GM23338 (cell line): Measurements from ENCODE around the gene ROR1. TPM values are rescaled to one million over a fixed set of nuclear protein-coding genes. Genes with fewer than 3 reads are reported as not detected.

Experiments
- ATAC-seq: fragments of 200-7000 bp; cut with Tn5 transposase; 3 replicates; pipeline ENCODE4 v1.9.1; 2020
- DNase-seq: peaks from one replicate; pipeline ENCODE4 v3.0.0-alpha.2; 2015; ENCODE audit warnings: low spot score
- H2AFZ ChIP-seq: fragments of 200-600 bp; sonication (generic); 2 replicates; pipeline ENCODE4 v1.8.0; 2016; ENCODE audit warnings: antibody characterized with exemption, mild to moderate bottlenecking, moderate library complexity
- H3F3A ChIP-seq: fragments of 200-600 bp; sonication (generic); replicated peaks from 2 replicates; pipeline ENCODE4 v1.8.0; 2017; ENCODE audit warnings: antibody characterized with exemption, mixed run types, low read depth
- H3K27ac ChIP-seq: fragments of 200-600 bp; sonication (generic); 2 replicates; pipeline ENCODE4 v1.6.1; 2016; ENCODE audit warnings: low read depth
- H3K27me3 ChIP-seq: fragments of 200-600 bp; sonication (generic); 2 replicates; pipeline ENCODE4 v1.8.0; 2016; ENCODE audit warnings: mild to moderate bottlenecking, mixed run types, moderate library complexity; ENCODE audit not compliant: insufficient read depth
- H3K36me3 ChIP-seq: fragments of 200-600 bp; sonication (generic); 2 replicates; pipeline ENCODE4 v1.8.0; 2016; ENCODE audit warnings: mild to moderate bottlenecking; ENCODE audit not compliant: insufficient read depth
- H3K4me1 ChIP-seq: fragments of 200-600 bp; sonication (generic); 2 replicates; pipeline ENCODE4 v1.8.0; 2016; ENCODE audit warnings: mild to moderate bottlenecking, moderate library complexity; ENCODE audit not compliant: insufficient read depth
- H3K4me2 ChIP-seq: fragments of 200-600 bp; sonication (generic); 2 replicates; pipeline ENCODE4 v1.7.1; 2017; ENCODE audit warnings: mixed run types
- H3K4me3 ChIP-seq: fragments of 200-600 bp; sonication (generic); 2 replicates; pipeline ENCODE4 v1.6.1; 2016; ENCODE audit warnings: mixed run types
- H3K79me2 ChIP-seq: fragments of 200-600 bp; sonication (generic); replicated peaks from 2 replicates; pipeline ENCODE4 v1.8.0; 2017; ENCODE audit warnings: mild to moderate bottlenecking; ENCODE audit not compliant: insufficient read depth
- H3K9me2 ChIP-seq: fragments of 200-600 bp; sonication (generic); 2 replicates; pipeline ENCODE4 v1.8.0; 2017; ENCODE audit not compliant: insufficient read depth
- H4K20me1 ChIP-seq: fragments of 200-600 bp; sonication (generic); replicated peaks from 2 replicates; pipeline ENCODE4 v1.8.0; 2017; ENCODE audit warnings: mild to moderate bottlenecking; ENCODE audit not compliant: insufficient read depth
- H3K27ac Mint-ChIP-seq: 2 replicates; pipeline ENCODE4 v1.8.0; 2020; ENCODE audit warnings: inconsistent platforms, mild to moderate bottlenecking, moderate library complexity, mixed read lengths
- H3K27me3 Mint-ChIP-seq: 3 replicates; pipeline ENCODE4 v1.8.0; 2022; ENCODE audit warnings: low read depth, mild to moderate bottlenecking, moderate library complexity, mixed read lengths, inconsistent platforms; ENCODE audit not compliant: insufficient read depth, poor library complexity
- H3K36me3 Mint-ChIP-seq: 3 replicates; pipeline ENCODE4 v1.8.0; 2021; ENCODE audit warnings: low read depth, mild to moderate bottlenecking, inconsistent platforms, moderate library complexity, mixed read lengths
- H3K4me1 Mint-ChIP-seq: 3 replicates; pipeline ENCODE4 v1.8.0; 2020; ENCODE audit warnings: mild to moderate bottlenecking, inconsistent platforms, mixed read lengths
- H3K4me3 Mint-ChIP-seq: 3 replicates; pipeline ENCODE4 v1.8.0; 2021; ENCODE audit warnings: moderate library complexity, mild to moderate bottlenecking, inconsistent platforms, mixed read lengths
- H3K9me3 Mint-ChIP-seq: 3 replicates; pipeline ENCODE4 v1.8.0; 2020; ENCODE audit warnings: moderate library complexity, mild to moderate bottlenecking, inconsistent platforms, mixed read lengths
- CREB1 ChIP-seq: fragments of 250-450 bp; sonication (Bioruptor Pico); IDR thresholded peaks from 2 replicates; pipeline ENCODE4 v1.5.0; 2020; ENCODE audit warnings: low read depth, mild to moderate bottlenecking, moderate library complexity
- EZH2phosphoT487 ChIP-seq: fragments of 200-600 bp; sonication (generic); IDR thresholded peaks from one replicate; pipeline ENCODE4 v1.8.1; 2018; ENCODE audit warnings: antibody characterized with exemption; ENCODE audit not compliant: unreplicated experiment
- JUNB ChIP-seq: IDR thresholded peaks from one replicate; pipeline ENCODE4 v1.6.1; 2016; ENCODE audit warnings: antibody characterized with exemption; ENCODE audit not compliant: unreplicated experiment
- NANOG ChIP-seq: IDR thresholded peaks from 2 replicates; pipeline ENCODE4 v1.6.1; 2016; ENCODE audit warnings: antibody characterized with exemption, borderline replicate concordance
- STAT1 ChIP-seq: IDR thresholded peaks from one replicate; pipeline ENCODE4 v1.6.1; 2016; ENCODE audit warnings: antibody characterized with exemption; ENCODE audit not compliant: unreplicated experiment
- ZNF331 ChIP-seq: fragments of 250-450 bp; sonication (Bioruptor Pico); IDR thresholded peaks from 2 replicates; pipeline ENCODE4 v1.5.0; 2020; ENCODE audit warnings: low read depth, mild to moderate bottlenecking, moderate library complexity
- polyA plus RNA-seq: library from polyadenylated mRNA; unstranded; fragments of >200 nt; fragmentation: Nextera tagmentation; extraction: Ambion mirVana; gene quantifications from 2 replicates; pipeline ENCODE4 v1.2.1, GENCODE V29; 2016
- total RNA-seq: library from RNA; depleted of rRNA; stranded (reverse); fragments of >200 nt; shearing (Covaris generic); gene quantifications from 2 replicates; pipeline ENCODE4 v1.2.3, GENCODE V29; 2014
- TF ChIP-seq, protein P1 (sequence below), 2 experiments: fragments of 200-600 bp in 1 of 2; sonication (generic) in 1 of 2; conservative IDR thresholded peaks; 2 replicates each; pipeline versions ENCODE4 v1.5.1 to v1.6.1; 2016 to 2017; ENCODE audit warnings: antibody characterized with exemption in 2 of 2, low read depth in 2 of 2, mild to moderate bottlenecking in 2 of 2, moderate library complexity in 1 of 2
- TF ChIP-seq, protein P2 (sequence below): IDR thresholded peaks from 2 replicates; pipeline ENCODE4 v1.6.1; 2016; ENCODE audit warnings: antibody characterized with exemption
- TF ChIP-seq, protein P3 (sequence below): fragments of 250-450 bp; sonication (Bioruptor Pico); IDR thresholded peaks from 2 replicates; pipeline ENCODE4 v1.5.0; 2020; ENCODE audit warnings: mild to moderate bottlenecking, moderate library complexity

ROR1 gene
- total and polyA plus RNA-seq, 2 experiments from 2014 or later: 59.7 to 96.0 TPM

DNA sequence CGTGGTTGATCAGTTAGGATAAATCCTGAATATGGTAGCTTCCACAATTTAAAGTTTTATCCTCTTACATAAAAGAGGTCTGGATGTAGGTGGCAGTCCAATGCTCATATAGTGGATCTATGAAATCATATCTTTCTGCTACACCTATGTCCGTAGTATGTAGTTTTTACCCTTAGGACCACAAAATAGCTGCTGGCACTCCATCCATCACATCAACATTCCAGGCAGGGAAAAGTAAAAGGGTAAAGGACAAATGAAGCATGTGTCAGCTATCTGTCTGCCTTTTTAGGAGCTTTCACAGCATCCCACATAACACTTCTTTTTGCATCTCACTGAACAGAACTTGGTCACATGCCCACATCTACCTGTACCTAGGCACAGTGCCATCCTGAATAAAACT is 184.7 kb downstream of the ROR1 start (continued):
- TF ChIP-seq JUNB: no peak
- TF ChIP-seq NANOG: no peak
- TF ChIP-seq STAT1: no peak
- TF ChIP-seq EZH2phosphoT487: no peak
- TF ChIP-seq, protein P1, sequence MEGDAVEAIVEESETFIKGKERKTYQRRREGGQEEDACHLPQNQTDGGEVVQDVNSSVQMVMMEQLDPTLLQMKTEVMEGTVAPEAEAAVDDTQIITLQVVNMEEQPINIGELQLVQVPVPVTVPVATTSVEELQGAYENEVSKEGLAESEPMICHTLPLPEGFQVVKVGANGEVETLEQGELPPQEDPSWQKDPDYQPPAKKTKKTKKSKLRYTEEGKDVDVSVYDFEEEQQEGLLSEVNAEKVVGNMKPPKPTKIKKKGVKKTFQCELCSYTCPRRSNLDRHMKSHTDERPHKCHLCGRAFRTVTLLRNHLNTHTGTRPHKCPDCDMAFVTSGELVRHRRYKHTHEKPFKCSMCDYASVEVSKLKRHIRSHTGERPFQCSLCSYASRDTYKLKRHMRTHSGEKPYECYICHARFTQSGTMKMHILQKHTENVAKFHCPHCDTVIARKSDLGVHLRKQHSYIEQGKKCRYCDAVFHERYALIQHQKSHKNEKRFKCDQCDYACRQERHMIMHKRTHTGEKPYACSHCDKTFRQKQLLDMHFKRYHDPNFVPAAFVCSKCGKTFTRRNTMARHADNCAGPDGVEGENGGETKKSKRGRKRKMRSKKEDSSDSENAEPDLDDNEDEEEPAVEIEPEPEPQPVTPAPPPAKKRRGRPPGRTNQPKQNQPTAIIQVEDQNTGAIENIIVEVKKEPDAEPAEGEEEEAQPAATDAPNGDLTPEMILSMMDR (conservative IDR thresholded peaks at IDR 0.05; ENCODE audit: low read depth in 2 of 2): no peak
- TF ChIP-seq, protein P2, sequence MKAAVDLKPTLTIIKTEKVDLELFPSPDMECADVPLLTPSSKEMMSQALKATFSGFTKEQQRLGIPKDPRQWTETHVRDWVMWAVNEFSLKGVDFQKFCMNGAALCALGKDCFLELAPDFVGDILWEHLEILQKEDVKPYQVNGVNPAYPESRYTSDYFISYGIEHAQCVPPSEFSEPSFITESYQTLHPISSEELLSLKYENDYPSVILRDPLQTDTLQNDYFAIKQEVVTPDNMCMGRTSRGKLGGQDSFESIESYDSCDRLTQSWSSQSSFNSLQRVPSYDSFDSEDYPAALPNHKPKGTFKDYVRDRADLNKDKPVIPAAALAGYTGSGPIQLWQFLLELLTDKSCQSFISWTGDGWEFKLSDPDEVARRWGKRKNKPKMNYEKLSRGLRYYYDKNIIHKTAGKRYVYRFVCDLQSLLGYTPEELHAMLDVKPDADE: no peak

DNA sequence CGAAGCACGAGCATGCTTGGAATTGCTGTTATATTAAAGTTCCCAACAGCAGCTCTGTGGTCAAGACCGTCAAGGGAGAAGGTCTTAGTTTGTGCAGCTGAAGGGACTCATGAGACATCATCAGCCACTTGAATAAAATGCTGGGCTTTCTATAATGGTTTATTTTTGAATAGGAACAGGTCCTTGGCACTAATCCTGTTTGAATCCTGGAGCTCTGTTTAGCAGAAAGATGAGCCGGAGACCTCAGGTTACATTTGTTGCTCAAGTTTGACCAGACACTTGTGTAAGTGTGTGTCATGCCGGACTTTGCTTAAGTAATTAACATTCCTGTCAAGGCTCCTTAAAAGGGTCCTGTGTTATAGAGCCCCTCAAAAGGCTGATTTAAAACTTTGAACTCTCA is 186.5 kb downstream of the ROR1 start:
- H3K4me3 ChIP-seq: no peak overlapping the region
- no peak for ATAC-seq
- H3F3A ChIP-seq: no peaks in the 10 kb centered on the region
- no peak for DNase-seq
- Mint-ChIP-seq H3K36me3 (peaks cover 24% of the 10 kb centered on the region), H3K4me3 (no peak overlapping the region), H3K9me3 (peaks cover 3% of the 10 kb centered on the region; the same call in 1 of the 3 replicates), H3K27me3 (peaks cover 2% of the 10 kb centered on the region), H3K27ac (no peak overlapping the region), H3K4me1 (peaks cover 18% of the 10 kb centered on the region)
- H3K4me2 ChIP-seq: no peak overlapping the region
- no peaks in the 10 kb centered on the region; the same call in 1 of the 2 replicates for H3K4me1 ChIP-seq
- no peaks in the 10 kb centered on the region; the same call in 1 of the 2 replicates for H3K9me2 ChIP-seq
- H3K79me2 ChIP-seq: peaks cover 74% of the 10 kb centered on the region
- TF ChIP-seq ZNF331 (CRISPR knock-in tag): no peak
- no peak overlapping the region for H2AFZ ChIP-seq
- no peak overlapping the region for H3K27ac ChIP-seq
- H3K27me3 ChIP-seq: no peaks in the 10 kb centered on the region
- peaks cover 13% of the 10 kb centered on the region; the same call in 1 of the 2 replicates for H4K20me1 ChIP-seq
- H3K36me3 ChIP-seq: no peaks in the 10 kb centered on the region

DNA sequence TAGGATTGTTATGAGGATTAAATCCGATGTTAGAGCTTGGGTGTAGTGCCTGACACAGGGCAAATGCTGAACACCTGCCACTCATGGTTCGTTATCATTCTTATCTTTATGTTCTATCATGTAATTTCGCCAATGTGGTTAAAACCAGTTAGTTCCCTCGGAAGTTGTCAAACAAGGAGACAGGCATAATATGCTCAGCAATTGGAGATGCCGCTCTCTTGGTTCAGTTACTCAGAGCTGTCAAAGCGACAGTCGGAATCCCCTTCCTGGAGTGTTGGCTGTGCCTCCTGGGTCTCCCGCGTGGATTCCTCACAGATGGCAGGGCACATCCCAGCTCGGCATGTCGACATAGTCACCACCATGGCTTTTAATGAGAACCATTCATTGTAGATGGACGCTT is 192.2 kb downstream of the ROR1 start:
- Mint-ChIP-seq H3K27me3 (peaks cover 4% of the 10 kb centered on the region), H3K9me3 (no peaks in the 10 kb centered on the region), H3K4me3 (no peak overlapping the region), H3K4me1 (peaks cover 19% of the 10 kb centered on the region), H3K27ac (no peak overlapping the region), H3K36me3 (peaks cover 22% of the 10 kb centered on the region)
- DNase-seq (no peak), ATAC-seq (no peak; the same call in 2 of the 3 replicates)
- Histone ChIP-seq H3F3A (no peaks in the 10 kb centered on the region), H3K9me2 (no peaks in the 10 kb centered on the region; the same call in 1 of the 2 replicates), H3K4me3 (no peak overlapping the region), H3K4me1 (peaks cover 6% of the 10 kb centered on the region; the same call in 1 of the 2 replicates), H3K4me2 (0 out of 2 replicates have a peak overlapping the region, but pooled peaks have one; percentile 41), H3K36me3 (no peaks in the 10 kb centered on the region), H3K79me2 (peaks cover 60% of the 10 kb centered on the region), H4K20me1 (peaks cover 10% of the 10 kb centered on the region), H2AFZ (no peak overlapping the region), H3K27ac (no peak overlapping the region), H3K27me3 (no peaks in the 10 kb centered on the region)
- TF ChIP-seq, protein P3, sequence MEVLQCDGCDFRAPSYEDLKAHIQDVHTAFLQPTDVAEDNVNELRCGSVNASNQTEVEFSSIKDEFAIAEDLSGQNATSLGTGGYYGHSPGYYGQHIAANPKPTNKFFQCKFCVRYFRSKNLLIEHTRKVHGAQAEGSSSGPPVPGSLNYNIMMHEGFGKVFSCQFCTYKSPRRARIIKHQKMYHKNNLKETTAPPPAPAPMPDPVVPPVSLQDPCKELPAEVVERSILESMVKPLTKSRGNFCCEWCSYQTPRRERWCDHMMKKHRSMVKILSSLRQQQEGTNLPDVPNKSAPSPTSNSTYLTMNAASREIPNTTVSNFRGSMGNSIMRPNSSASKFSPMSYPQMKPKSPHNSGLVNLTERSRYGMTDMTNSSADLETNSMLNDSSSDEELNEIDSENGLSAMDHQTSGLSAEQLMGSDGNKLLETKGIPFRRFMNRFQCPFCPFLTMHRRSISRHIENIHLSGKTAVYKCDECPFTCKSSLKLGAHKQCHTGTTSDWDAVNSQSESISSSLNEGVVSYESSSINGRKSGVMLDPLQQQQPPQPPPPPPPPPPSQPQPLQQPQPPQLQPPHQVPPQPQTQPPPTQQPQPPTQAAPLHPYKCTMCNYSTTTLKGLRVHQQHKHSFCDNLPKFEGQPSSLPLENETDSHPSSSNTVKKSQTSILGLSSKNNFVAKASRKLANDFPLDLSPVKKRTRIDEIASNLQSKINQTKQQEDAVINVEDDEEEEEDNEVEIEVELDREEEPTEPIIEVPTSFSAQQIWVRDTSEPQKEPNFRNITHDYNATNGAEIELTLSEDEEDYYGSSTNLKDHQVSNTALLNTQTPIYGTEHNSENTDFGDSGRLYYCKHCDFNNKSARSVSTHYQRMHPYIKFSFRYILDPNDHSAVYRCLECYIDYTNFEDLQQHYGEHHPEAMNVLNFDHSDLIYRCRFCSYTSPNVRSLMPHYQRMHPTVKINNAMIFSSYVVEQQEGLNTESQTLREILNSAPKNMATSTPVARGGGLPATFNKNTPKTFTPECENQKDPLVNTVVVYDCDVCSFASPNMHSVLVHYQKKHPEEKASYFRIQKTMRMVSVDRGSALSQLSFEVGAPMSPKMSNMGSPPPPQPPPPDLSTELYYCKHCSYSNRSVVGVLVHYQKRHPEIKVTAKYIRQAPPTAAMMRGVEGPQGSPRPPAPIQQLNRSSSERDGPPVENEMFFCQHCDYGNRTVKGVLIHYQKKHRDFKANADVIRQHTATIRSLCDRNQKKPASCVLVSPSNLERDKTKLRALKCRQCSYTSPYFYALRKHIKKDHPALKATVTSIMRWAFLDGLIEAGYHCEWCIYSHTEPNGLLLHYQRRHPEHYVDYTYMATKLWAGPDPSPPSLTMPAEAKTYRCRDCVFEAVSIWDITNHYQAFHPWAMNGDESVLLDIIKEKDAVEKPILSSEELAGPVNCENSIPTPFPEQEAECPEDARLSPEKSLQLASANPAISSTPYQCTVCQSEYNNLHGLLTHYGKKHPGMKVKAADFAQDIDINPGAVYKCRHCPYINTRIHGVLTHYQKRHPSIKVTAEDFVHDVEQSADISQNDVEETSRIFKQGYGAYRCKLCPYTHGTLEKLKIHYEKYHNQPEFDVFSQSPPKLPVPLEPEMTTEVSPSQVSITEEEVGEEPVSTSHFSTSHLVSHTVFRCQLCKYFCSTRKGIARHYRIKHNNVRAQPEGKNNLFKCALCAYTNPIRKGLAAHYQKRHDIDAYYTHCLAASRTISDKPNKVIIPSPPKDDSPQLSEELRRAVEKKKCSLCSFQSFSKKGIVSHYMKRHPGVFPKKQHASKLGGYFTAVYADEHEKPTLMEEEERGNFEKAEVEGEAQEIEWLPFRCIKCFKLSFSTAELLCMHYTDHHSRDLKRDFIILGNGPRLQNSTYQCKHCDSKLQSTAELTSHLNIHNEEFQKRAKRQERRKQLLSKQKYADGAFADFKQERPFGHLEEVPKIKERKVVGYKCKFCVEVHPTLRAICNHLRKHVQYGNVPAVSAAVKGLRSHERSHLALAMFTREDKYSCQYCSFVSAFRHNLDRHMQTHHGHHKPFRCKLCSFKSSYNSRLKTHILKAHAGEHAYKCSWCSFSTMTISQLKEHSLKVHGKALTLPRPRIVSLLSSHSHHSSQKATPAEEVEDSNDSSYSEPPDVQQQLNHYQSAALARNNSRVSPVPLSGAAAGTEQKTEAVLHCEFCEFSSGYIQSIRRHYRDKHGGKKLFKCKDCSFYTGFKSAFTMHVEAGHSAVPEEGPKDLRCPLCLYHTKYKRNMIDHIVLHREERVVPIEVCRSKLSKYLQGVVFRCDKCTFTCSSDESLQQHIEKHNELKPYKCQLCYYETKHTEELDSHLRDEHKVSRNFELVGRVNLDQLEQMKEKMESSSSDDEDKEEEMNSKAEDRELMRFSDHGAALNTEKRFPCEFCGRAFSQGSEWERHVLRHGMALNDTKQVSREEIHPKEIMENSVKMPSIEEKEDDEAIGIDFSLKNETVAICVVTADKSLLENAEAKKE (CRISPR knock-in tag): no peak
- TF ChIP-seq STAT1 (no peak), JUNB (no peak), CREB1 (CRISPR knock-in tag) (no peak)
